CMK (cell line): ENCODE measurements around the gene STX16.
"Not testable (repeated sequence)": the region's sequence is repeated elsewhere in the genome, so short reads cannot be mapped to it uniquely, and the experiment has no call there.

Experiments
- DNase-seq: peaks from one replicate; pipeline ENCODE4 v3.0.0-alpha.2; 2010; ENCODE audit warnings: low read depth

Gene STX16

GRCh38 chr20:58636983-58637421 lies 14.1 kb upstream of the STX16 start:
- no peak for DNase-seq

- DNase-seq, result no peak
These were observed 13.4 kb upstream of the STX16 start for GRCh38 chr20:58637466-58638213.

- DNase-seq, result no peak
These were observed 12.5 kb upstream of the STX16 start for GRCh38 chr20:58638467-58639181.

- DNase-seq, result no peak
These were observed 11.6 kb upstream of the STX16 start for GRCh38 chr20:58639182-58640146.

- DNase-seq, result no peak
These were observed 10.6 kb upstream of the STX16 start for GRCh38 chr20:58640446-58640845.

- no peak for DNase-seq
These were observed 8.6 kb upstream of the STX16 start for GRCh38 chr20:58642441-58642840.

- DNase-seq, result not testable (repeated sequence)
These were observed 8.2 kb upstream of the STX16 start for GRCh38 chr20:58642896-58643295.

GRCh38 chr20:58645412-58645968 lies 5.6 kb upstream of the STX16 start:
- no peak for DNase-seq

GRCh38 chr20:58646257-58646656 lies 4.8 kb upstream of the STX16 start:
- DNase-seq, result no peak

- DNase-seq, result no peak
These were observed 4.4 kb upstream of the STX16 start for GRCh38 chr20:58646703-58647102.

GRCh38 chr20:58647162-58647795 lies 3.8 kb upstream of the STX16 start:
- no peak for DNase-seq

- DNase-seq, result no peak
These were observed 3.1 kb upstream of the STX16 start for GRCh38 chr20:58647796-58648501.

- DNase-seq, result not testable (repeated sequence)
These were observed 2.6 kb upstream of the STX16 start for GRCh38 chr20:58648502-58648825.

- DNase-seq, result no peak
These were observed 1.5 kb upstream of the STX16 start for GRCh38 chr20:58649288-58650180.

GRCh38 chr20:58650181-58650775 lies 805 bp upstream of the STX16 start:
- DNase-seq, result no peak

GRCh38 chr20:58651559-58651945 lies 469 bp downstream of the STX16 start:
- no peak for DNase-seq

GRCh38 chr20:58651946-58652605 lies 993 bp downstream of the STX16 start:
- no peak for DNase-seq

GRCh38 chr20:58652606-58653294 lies 1.7 kb downstream of the STX16 start:
- DNase-seq, result no peak
